DOHH2 (cell line): ENCODE results near the gene AKT1S1.

Experiments used
- H3F3A ChIP-seq: fragments of 200-600 bp; sonication (generic), shearing (Covaris generic); 2 replicates; pipeline ENCODE4 v1.6.0; 2016; ENCODE audit warnings: antibody characterized with exemption, mild to moderate bottlenecking; ENCODE audit not compliant: control insufficient read depth, insufficient read depth
- H3K27ac ChIP-seq: fragments of 200-600 bp; sonication (generic); 2 replicates; pipeline ENCODE4 v1.5.1; 2014; ENCODE audit warnings: low read depth, mild to moderate bottlenecking, low read length, moderate library complexity
- H3K27me3 ChIP-seq: fragments of 200-600 bp; sonication (generic); 2 replicates; pipeline ENCODE4 v1.6.1; 2014; ENCODE audit warnings: mild to moderate bottlenecking, low read length, mixed read lengths; ENCODE audit not compliant: control insufficient read depth
- H3K36me3 ChIP-seq: fragments of 200-600 bp; sonication (generic); 2 replicates; pipeline ENCODE4 v1.6.1; 2014; ENCODE audit warnings: mild to moderate bottlenecking, low read length, moderate library complexity, mixed read lengths; ENCODE audit not compliant: control insufficient read depth
- H3K4me1 ChIP-seq: fragments of 200-600 bp; sonication (generic); 2 replicates; pipeline ENCODE4 v1.6.1; 2014; ENCODE audit warnings: mild to moderate bottlenecking, low read length, mixed read lengths; ENCODE audit not compliant: control insufficient read depth
- H3K4me2 ChIP-seq: fragments of 200-600 bp; sonication (generic); 2 replicates; pipeline ENCODE4 v1.6.0; 2014; ENCODE audit warnings: mild to moderate bottlenecking, low read length, moderate library complexity
- H3K4me3 ChIP-seq: fragments of 200-600 bp; sonication (generic); 2 replicates; pipeline ENCODE4 v1.5.1; 2014; ENCODE audit warnings: mild to moderate bottlenecking, low read length, mixed read lengths
- H3K79me2 ChIP-seq: fragments of 200-600 bp; sonication (generic); 2 replicates; pipeline ENCODE4 v1.6.1; 2014; ENCODE audit warnings: mild to moderate bottlenecking, low read length, mixed read lengths; ENCODE audit not compliant: control insufficient read depth
- H3K9me2 ChIP-seq: fragments of 200-600 bp; sonication (generic); replicated peaks from 2 replicates; pipeline ENCODE4 v1.6.1; 2014; ENCODE audit warnings: mild to moderate bottlenecking, low read length, mixed read lengths; ENCODE audit not compliant: control insufficient read depth
- H3K9me3 ChIP-seq: fragments of 200-600 bp; sonication (generic); 2 replicates; pipeline ENCODE4 v1.6.1; 2014; ENCODE audit warnings: antibody characterized with exemption, low read length, mixed read lengths; ENCODE audit not compliant: control insufficient read depth, insufficient read depth
- H4K20me1 ChIP-seq: fragments of 200-600 bp; sonication (generic); 2 replicates; pipeline ENCODE4 v1.6.0; 2014; ENCODE audit warnings: low read depth, mild to moderate bottlenecking, antibody characterized with exemption, low read length, moderate library complexity; ENCODE audit not compliant: control insufficient read depth, insufficient read depth
- EZH2phosphoT487 ChIP-seq: fragments of 200-600 bp; sonication (generic); IDR thresholded peaks from 2 replicates; pipeline ENCODE4 v1.6.1; 2017; ENCODE audit warnings: borderline replicate concordance, mild to moderate bottlenecking, antibody characterized with exemption, low read length, moderate library complexity, mixed read lengths
- TF ChIP-seq, protein P1 (sequence below): fragments of 200-600 bp; sonication (generic); IDR thresholded peaks from one replicate; pipeline ENCODE4 v1.5.1; 2014; ENCODE audit warnings: antibody characterized with exemption, mild to moderate bottlenecking, low read depth, low read length; ENCODE audit not compliant: poor library complexity, severe bottlenecking

The AKT1S1 gene

DNA sequence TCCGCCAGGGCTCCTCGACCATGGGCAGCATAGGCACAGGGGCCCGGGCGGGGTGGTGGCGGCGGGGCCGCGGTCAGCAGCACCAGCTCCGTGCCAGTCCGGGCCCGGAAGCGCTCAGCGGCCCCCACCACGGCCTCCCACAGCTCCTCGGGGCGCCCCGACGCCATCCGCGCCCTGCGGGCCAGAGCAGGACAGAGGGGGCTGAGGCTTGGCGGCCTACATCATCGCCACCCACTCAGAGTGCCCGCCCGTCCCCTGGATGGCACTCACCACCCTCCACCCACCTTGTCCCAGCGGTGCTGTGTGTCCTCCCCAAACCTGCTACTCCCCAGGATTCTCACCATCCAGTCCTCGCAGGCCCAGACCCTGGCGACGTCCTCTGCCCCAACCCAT is 4.0 kb downstream of the AKT1S1 start:
- peaks cover 7% of the 10 kb centered on the region for H3F3A ChIP-seq
- no peak overlapping the region for H3K27ac ChIP-seq
- H3K9me3 ChIP-seq: no peaks in the 10 kb centered on the region
- H3K27me3 ChIP-seq: no peaks in the 10 kb centered on the region
- peaks cover 30% of the 10 kb centered on the region for H3K79me2 ChIP-seq
- H3K9me2 ChIP-seq: no peaks in the 10 kb centered on the region
- no peak overlapping the region for H3K4me2 ChIP-seq
- H3K36me3 ChIP-seq: peaks cover 10% of the 10 kb centered on the region
- H3K4me1 ChIP-seq: peaks cover 32% of the 10 kb centered on the region
- no peak for TF ChIP-seq EZH2phosphoT487
- TF ChIP-seq, protein P1, sequence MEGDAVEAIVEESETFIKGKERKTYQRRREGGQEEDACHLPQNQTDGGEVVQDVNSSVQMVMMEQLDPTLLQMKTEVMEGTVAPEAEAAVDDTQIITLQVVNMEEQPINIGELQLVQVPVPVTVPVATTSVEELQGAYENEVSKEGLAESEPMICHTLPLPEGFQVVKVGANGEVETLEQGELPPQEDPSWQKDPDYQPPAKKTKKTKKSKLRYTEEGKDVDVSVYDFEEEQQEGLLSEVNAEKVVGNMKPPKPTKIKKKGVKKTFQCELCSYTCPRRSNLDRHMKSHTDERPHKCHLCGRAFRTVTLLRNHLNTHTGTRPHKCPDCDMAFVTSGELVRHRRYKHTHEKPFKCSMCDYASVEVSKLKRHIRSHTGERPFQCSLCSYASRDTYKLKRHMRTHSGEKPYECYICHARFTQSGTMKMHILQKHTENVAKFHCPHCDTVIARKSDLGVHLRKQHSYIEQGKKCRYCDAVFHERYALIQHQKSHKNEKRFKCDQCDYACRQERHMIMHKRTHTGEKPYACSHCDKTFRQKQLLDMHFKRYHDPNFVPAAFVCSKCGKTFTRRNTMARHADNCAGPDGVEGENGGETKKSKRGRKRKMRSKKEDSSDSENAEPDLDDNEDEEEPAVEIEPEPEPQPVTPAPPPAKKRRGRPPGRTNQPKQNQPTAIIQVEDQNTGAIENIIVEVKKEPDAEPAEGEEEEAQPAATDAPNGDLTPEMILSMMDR: no peak
- no peaks in the 10 kb centered on the region for H4K20me1 ChIP-seq
- no peak overlapping the region for H3K4me3 ChIP-seq

DNA sequence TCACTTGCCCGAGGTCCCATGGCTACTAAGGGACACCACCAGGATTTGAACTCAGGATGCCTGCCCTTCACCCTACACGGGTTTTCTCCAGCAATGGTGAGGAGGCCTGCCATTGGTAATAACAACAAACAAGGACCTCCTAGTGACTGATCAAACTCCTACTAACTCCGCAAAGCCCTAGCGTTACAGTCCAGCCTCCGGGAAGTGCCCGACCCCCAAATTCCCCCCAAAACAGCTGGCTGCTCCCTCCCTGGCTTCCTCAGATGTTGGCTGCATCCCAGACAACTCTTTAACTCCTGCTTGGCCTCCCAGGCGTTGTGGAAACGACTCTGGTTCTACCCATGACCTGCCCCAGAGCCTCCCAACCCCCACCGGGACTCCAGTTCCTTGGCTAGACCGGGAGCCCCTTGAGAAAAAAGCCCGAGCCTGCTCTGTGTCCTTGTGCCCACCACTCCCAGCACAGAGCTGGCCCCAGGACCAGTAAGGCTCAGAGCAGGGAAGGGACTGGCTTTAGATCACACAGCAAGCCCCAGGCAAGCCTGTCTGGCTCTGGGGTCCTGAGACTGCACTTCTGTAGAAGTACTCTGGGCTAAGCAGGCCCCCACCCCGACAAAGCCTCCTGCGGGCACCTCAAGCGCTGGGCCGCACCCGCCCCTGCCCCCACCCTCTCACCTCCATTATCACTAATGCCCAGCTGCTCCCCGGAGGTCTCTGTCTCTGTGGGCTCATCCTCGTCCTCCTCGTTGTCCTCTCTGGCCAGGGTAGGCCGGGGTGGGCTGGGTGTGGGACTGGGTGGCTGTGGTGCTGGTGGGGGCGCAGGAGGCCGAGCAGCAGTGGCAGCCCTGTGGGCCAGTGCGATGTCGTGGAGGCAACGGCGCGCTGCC is 4.7 kb downstream of the AKT1S1 start:
- Histone ChIP-seq H3K4me3 (no peak overlapping the region), H4K20me1 (no peaks in the 10 kb centered on the region), H3K9me2 (no peaks in the 10 kb centered on the region), H3K27me3 (no peaks in the 10 kb centered on the region), H3K4me1 (peaks cover 37% of the 10 kb centered on the region), H3K9me3 (no peaks in the 10 kb centered on the region), H3F3A (peaks cover 11% of the 10 kb centered on the region), H3K27ac (no peak overlapping the region), H3K79me2 (peaks cover 30% of the 10 kb centered on the region), H3K4me2 (no peak overlapping the region), H3K36me3 (peaks cover 10% of the 10 kb centered on the region)
- TF ChIP-seq EZH2phosphoT487: no peak
- TF ChIP-seq, protein P1: no peak

DNA sequence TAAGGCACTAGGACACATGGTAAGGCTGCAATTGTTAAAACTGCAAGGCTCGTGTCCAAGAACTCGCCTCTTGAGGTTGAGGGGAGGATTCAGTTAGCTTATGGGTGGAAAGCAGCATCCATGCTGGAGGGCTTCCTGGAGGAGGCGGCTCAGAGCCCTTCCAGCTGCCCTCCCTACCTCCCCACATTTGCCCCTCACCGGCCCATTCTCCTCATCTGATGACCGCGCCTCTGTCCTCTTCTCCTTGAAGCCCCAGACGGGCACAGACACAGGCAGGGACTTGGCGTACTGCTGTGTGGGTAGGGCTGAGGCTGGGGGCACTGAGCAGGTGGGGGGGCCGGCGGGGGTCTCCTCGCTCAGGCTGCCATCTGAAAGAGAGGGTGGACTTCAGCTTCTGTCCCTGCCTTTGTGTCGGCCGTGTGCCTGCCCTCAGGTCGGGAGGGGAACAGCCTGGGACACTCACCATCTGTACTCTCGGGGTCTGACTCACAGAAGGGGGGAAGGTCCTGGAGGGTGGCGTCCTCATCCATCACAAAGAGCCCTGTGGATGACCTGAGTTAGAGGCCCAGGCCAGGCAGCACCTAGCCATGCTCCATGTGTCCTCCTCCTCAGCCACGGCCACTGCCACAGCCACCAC is 5.7 kb downstream of the AKT1S1 start:
- H3K36me3 ChIP-seq: peaks cover 11% of the 10 kb centered on the region

More for the DNA sequence above, 5.7 kb downstream of the AKT1S1 start:
- Histone ChIP-seq H3K79me2 (peaks cover 36% of the 10 kb centered on the region), H3F3A (peaks cover 11% of the 10 kb centered on the region), H3K4me2 (no peak overlapping the region), H3K4me3 (no peak overlapping the region), H3K4me1 (peaks cover 39% of the 10 kb centered on the region), H3K9me2 (no peaks in the 10 kb centered on the region), H4K20me1 (0 out of 2 replicates have a peak, but pooled peaks cover under 1% of the 10 kb centered on the region), H3K9me3 (no peaks in the 10 kb centered on the region), H3K27ac (no peak overlapping the region), H3K27me3 (no peaks in the 10 kb centered on the region)
- TF ChIP-seq, protein P1: no peak
- TF ChIP-seq EZH2phosphoT487: no peak
